Large intestine (tissue), 3 donors: ENCODE results near the gene PRDX3. TPM values are rescaled to one million over a fixed set of nuclear protein-coding genes. Genes with fewer than 3 reads are reported as not detected.

ENCODE experiments used
- DNase-seq, 2 donors: peaks; one replicate each; pipeline versions ENCODE4 v3.0.0 to v3.0.0-alpha.2; 2013
- H3K27ac ChIP-seq: one replicate; pipeline ENCODE4 v1.5.1; 2013; ENCODE audit warnings: low read length
- H3K27me3 ChIP-seq: 2 replicates; pipeline ENCODE4 v1.6.1; 2013; ENCODE audit warnings: low read length; ENCODE audit not compliant: control insufficient read depth, insufficient read depth
- H3K36me3 ChIP-seq: 2 replicates; pipeline ENCODE4 v1.6.1; 2013; ENCODE audit warnings: low read length; ENCODE audit not compliant: control insufficient read depth, insufficient read depth
- H3K4me1 ChIP-seq: one replicate; pipeline ENCODE4 v1.6.1; 2013; ENCODE audit warnings: low read length; ENCODE audit not compliant: control insufficient read depth, insufficient read depth
- H3K4me3 ChIP-seq: one replicate; pipeline ENCODE4 v1.5.1; 2013; ENCODE audit warnings: low read length
- H3K9me3 ChIP-seq: one replicate; pipeline ENCODE4 v1.6.1; 2013; ENCODE audit warnings: mild to moderate bottlenecking, low read depth, low read length, moderate library complexity; ENCODE audit not compliant: control insufficient read depth
- WGBS: methylation state at CpG from one replicate; pipeline ENCODE4 v1.1.5; 2013; ENCODE audit warnings: low lambda C conversion rate; ENCODE audit not compliant: insufficient coverage; 5-methylcytosine and 5-hydroxymethylcytosine counted together
- polyA plus RNA-seq: library from polyadenylated mRNA; unstranded; fragments of 120-200 nt; gene quantifications from one replicate; pipeline ENCODE4 v1.2.1, GENCODE V29; 2013

The PRDX3 gene
- polyA plus RNA-seq, 1 donor = 194 TPM

DNA sequence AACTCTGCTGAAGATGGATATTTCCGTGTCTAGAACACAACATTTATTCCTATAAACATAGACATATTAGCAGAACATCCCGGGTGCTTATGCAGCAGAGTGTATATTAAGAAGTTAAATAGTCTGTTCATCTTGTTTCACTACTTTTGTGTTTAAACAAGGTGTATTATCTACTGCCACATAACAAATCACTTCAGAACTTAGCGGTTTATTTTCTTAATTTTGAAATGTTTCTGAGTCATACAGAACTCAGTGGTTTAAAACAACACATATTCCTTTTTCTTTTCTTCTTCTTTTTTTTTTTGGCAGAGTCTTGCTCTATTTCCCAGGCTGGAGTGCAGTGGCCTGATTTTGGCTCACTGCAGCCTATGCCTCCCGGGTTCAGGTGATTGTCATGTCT, 48.9 kb downstream of the PRDX3 start:
- no peaks in the 10 kb centered on the region for H3K9me3 ChIP-seq
- H3K4me1 ChIP-seq = no peaks in the 10 kb centered on the region
- no peak for DNase-seq
- WGBS = 67% methylated on average over 1 of the region's 4 CpGs
- H3K27me3 ChIP-seq = no peaks in the 10 kb centered on the region
- H3K27ac ChIP-seq = no peak overlapping the region
- H3K36me3 ChIP-seq = peaks cover 72% of the 10 kb centered on the region
- H3K4me3 ChIP-seq = no peak overlapping the region

GRCh38 chr10:119125942-119126341, 52.7 kb downstream of the PRDX3 start:
- WGBS = 100% methylated on average over 1 of the region's 2 CpGs
- DNase-seq = no peak
- H3K27me3 ChIP-seq = no peaks in the 10 kb centered on the region
- H3K27ac ChIP-seq = no peak overlapping the region
- no peaks in the 10 kb centered on the region for H3K9me3 ChIP-seq
- peaks cover 72% of the 10 kb centered on the region for H3K36me3 ChIP-seq
- no peaks in the 10 kb centered on the region for H3K4me1 ChIP-seq
- no peak overlapping the region for H3K4me3 ChIP-seq

DNA sequence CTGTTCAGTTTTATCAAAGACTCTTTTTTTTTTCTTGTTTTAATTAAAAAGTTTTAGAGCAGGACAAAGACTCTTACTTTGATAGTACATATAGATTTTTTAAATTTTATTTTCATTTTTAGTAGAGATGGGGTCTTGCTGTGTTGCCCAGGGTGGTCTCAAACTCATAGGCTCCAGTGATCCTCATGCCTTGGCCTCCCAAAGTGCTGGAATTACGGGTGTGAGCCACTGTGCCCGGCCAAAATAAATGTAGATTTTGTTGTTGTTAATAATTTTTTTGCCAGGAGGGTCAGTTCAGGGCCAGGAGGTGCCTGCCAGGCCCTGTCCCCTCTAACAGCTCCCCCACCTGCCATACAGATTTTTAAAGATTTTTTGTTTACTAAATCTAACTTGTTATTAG, 57.7 kb downstream of the PRDX3 start:
- no peak for DNase-seq
- H3K4me1 ChIP-seq = peaks cover 7% of the 10 kb centered on the region
- H3K27me3 ChIP-seq = no peaks in the 10 kb centered on the region
- H3K9me3 ChIP-seq = no peaks in the 10 kb centered on the region
- H3K27ac ChIP-seq = peak overlapping the region; percentile 61
- no peak overlapping the region for H3K4me3 ChIP-seq
- peaks cover 57% of the 10 kb centered on the region for H3K36me3 ChIP-seq
- WGBS = no CpG with 5 or more reads among the region's 2 CpGs

- 79% methylated on average over 2 of the region's 4 CpGs for WGBS
- Histone ChIP-seq H3K27ac (peak overlapping the region; percentile 63), H3K36me3 (peaks cover 55% of the 10 kb centered on the region)
These were observed 58.2 kb downstream of the PRDX3 start for GRCh38 chr10:119120413-119120867.

GRCh38 chr10:119119400-119119799, 59.2 kb downstream of the PRDX3 start:
- no CpG with 5 or more reads among the region's 1 CpG for WGBS
- Histone ChIP-seq H3K4me3 (no peak overlapping the region), H3K27ac (peak overlapping the region; percentile 63), H3K4me1 (peaks cover 17% of the 10 kb centered on the region), H3K36me3 (peaks cover 56% of the 10 kb centered on the region), H3K9me3 (no peaks in the 10 kb centered on the region), H3K27me3 (no peaks in the 10 kb centered on the region)
- DNase-seq = no peak

More at GRCh38 chr10:119120413-119120867, 58.2 kb downstream of the PRDX3 start:
- H3K27me3 ChIP-seq = no peaks in the 10 kb centered on the region
- no peaks in the 10 kb centered on the region for H3K9me3 ChIP-seq
- no peak overlapping the region for H3K4me3 ChIP-seq
- peak; percentile 83 to 90 for DNase-seq
- peaks cover 10% of the 10 kb centered on the region for H3K4me1 ChIP-seq

GRCh38 chr10:119118231-119118630, 60.4 kb downstream of the PRDX3 start:
- Histone ChIP-seq H3K27ac (no peak overlapping the region), H3K9me3 (no peaks in the 10 kb centered on the region), H3K4me1 (peaks cover 29% of the 10 kb centered on the region), H3K36me3 (peaks cover 55% of the 10 kb centered on the region), H3K27me3 (no peaks in the 10 kb centered on the region), H3K4me3 (no peak overlapping the region)
- 94% methylated on average over 2 of the region's 5 CpGs for WGBS
- DNase-seq = no peak

Other genes starting within 250 kb of the PRDX3 start
- 1.9 TPM for gene NANOS1, start 149.1 kb downstream of the PRDX3 start, polyA plus RNA-seq
- 147 TPM for gene EIF3A, start 98.0 kb downstream of the PRDX3 start, polyA plus RNA-seq
- gene DENND10, start 74.7 kb downstream of the PRDX3 start, polyA plus RNA-seq = 62.5 TPM
- 39.1 TPM for gene SFXN4, start 13.1 kb downstream of the PRDX3 start, polyA plus RNA-seq
- gene GRK5, start 28.8 kb upstream of the PRDX3 start, polyA plus RNA-seq = 38.8 TPM